ENCODE results near the gene FABP1.

The FABP1 gene

DNA sequence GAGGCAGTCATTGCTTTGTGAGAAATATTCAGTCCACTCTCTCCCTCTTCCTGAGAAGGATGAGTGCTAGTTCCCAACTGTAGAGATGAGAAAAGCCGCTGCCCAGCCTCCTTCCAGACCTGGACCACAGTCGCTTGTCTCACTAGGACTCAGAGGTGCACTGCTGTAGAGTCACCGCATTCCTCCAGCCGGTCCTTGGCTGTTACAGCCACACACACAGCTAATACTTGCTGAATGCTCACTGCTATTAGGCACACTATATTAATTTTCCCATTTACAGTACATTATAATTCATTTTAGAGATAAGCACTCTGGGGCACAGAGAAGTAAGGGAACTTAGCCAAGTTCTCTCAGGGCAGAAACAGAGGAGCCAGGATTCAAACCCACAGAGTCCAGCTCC is 10.0 kb upstream of the FABP1 start:
- DNase-seq (ENCODE audit: low read depth in 2 of 2): no peak

- DNase-seq (ENCODE audit: low read depth in 2 of 2): no peak
Measured at GRCh38 chr2:88136817-88137216, 9.0 kb upstream of the FABP1 start.

- DNase-seq (ENCODE audit: low read depth in 2 of 2): no peak
Measured at GRCh38 chr2:88133875-88134274, 6.0 kb upstream of the FABP1 start.

- no peak for DNase-seq (ENCODE audit: low read depth in 2 of 2)
Measured at GRCh38 chr2:88131999-88132368, 4.1 kb upstream of the FABP1 start.

GRCh38 chr2:88131201-88131998 is 3.5 kb upstream of the FABP1 start:
- DNase-seq (ENCODE audit: low read depth in 2 of 2): no peak

DNA sequence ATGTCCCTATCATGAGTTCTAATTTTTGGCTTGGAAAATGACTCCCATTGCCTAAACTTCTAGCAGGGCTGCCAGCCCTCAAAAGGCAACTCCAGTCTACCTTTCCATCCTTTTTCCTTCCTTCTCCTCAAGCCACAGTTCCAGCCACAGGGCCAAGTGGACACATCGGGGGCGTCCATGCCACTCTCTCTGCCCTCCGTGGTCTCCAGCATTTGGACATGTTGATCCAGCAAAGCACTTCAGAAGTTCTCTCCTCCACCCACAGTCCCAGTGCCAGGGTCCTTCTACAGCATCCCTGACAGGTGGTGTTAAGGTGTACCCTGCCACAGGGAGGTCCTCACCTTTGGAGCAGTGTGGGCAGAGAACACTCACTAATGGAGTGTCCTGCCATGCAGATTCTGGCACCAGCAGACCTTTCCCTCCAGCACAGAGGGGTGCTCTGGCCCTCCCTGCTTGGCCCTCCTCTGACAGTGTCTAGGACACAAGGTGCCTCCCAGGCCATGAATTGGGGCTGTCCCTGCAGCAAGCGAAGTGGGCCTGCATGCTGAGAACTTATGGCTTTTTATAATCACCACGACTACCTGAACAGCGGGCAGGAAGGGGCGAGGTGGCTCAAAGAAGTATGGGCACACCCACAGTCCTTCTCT is 1.6 kb upstream of the FABP1 start:
- DNase-seq (ENCODE audit: low read depth in 2 of 2): no peak

GRCh38 chr2:88128654-88129312 is 921 bp upstream of the FABP1 start:
- DNase-seq (ENCODE audit: low read depth in 2 of 2): no peak

- no peak for DNase-seq (ENCODE audit: low read depth in 2 of 2)
Measured at GRCh38 chr2:88127638-88127887, 299 bp downstream of the FABP1 start.

DNA sequence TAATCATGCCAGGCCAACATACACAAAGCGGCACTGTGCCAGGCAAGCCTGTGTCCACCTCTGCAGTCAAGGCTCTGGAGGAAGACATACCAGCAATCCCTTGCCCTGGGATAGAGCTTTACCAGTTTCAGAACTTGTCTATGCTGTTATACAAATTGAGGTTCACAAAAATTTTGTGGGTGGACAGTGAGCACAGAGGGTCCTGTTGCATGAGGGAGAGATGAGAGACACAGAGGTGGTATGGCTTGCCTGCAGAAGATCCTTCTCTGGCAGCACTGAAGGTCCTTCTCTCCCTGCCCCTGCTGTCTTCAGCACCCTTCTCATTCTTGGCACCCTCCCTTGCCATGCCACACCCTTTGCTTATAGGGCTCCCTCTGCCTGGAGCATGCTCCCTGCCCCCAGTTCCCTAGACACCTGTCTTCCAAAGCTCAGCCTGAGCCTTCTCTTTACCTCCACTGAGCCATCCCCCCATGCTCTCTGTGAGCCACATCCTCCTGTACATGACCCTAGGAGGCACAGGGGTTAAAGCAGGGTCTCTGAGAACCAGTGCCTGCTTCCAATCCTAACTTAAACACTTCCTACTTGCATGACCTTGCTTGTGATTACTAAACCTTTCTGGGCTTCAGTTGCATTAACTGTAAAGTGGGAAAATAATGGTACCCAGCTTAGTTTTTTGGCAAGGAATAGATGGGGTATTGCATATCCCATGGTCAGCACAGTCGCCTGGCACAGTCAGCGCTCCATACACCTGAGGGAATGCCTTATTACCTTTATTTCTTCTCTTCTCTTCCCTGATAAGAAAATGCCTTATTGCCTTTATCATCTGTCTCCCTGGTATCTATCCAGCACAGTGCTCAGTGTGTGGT is 857 bp downstream of the FABP1 start:
- no peak for DNase-seq (ENCODE audit: low read depth in 2 of 2)

- DNase-seq (ENCODE audit: low read depth in 2 of 2): no peak
Measured at GRCh38 chr2:88125924-88126771, 1.7 kb downstream of the FABP1 start.

GRCh38 chr2:88125344-88125923 is 2.4 kb downstream of the FABP1 start:
- no peak for DNase-seq (ENCODE audit: low read depth in 2 of 2)

DNA sequence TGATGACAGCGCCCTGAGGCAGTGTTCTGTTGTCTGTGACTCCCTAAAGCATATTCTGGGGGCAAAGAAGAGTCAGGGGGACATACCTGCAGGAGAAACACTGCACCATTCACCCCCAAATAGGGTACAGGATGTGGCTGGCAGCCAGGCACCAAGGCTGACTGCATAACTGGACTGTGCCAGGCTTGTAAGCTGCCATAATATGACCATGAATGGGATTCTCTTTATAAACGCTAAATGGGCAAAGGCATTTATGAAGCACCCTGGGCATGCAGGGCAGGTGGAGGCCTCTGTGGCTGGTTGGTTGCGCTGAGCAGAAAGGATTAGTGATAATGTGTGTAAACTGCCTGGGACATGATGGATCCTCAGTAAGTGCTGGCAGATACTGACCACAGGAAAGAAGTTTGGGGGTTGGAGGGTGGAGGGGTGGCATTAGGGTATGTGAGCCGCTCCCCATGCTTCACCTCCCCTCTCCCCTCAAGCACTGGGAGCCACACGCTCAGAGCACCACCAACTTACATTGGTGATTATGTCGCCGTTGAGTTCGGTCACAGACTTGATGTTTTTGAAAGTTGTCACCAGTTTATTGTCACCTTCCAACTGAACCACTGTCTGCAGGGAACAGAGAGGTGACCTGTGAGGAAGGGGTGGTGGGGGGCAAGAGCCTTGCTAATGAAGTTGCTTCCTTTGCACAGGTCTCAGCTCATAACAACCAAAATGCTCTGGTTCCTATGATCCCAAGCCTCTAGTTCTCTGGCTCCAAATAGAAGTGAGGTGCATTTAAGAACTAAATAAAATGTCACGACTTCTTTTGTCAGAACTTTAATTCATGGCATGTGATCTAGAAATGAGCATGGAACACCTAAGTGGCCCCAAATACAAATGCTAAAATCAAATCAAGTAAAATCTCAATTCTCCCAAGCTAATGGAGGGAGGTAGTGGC is 3.6 kb downstream of the FABP1 start:
- no peak for DNase-seq (ENCODE audit: low read depth in 2 of 2)

GRCh38 chr2:88123164-88123974 is 4.5 kb downstream of the FABP1 start:
- no peak for DNase-seq (ENCODE audit: low read depth in 2 of 2)

DNA sequence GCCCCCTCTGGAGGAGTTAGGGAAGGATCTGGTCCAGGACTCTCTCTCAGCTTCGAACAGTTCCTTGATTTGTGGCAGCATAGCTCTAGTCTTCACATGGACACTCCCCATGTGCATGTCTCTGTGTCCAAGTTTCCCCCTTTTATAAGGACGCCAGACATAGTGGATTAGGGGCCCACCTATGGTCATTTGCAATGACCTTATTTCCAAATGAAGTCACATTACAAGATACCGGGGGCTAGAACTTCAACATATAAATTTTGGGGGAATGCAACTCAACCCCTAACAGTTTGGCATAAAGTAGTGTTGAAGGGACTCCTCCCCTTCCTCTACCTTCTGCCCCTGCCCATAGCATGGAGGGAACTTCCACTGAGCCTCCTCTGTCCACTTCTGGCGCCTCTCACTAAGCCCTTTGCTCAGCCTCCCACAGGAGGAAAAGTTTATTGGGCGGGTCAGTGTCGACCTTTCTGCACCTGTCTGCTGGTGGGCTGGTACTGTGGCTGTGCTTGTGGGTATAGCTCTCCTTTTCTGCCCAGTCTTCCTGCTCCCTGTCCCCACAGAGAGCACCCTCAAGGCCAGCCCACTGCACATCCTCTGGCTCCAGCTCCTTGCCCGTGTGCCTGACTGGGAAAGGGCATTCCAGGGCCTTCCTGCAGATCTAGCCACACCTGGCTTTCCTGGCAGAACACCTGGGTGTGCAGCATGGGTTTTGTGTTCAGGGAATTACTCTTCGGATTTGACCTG is 5.5 kb downstream of the FABP1 start:
- no peak for DNase-seq (ENCODE audit: low read depth in 2 of 2)

- no peak for DNase-seq (ENCODE audit: low read depth in 2 of 2)
Measured at GRCh38 chr2:88121678-88122077, 6.2 kb downstream of the FABP1 start.

GRCh38 chr2:88117973-88118372 is 9.9 kb downstream of the FABP1 start:
- DNase-seq (ENCODE audit: low read depth in 2 of 2): no peak

DNA sequence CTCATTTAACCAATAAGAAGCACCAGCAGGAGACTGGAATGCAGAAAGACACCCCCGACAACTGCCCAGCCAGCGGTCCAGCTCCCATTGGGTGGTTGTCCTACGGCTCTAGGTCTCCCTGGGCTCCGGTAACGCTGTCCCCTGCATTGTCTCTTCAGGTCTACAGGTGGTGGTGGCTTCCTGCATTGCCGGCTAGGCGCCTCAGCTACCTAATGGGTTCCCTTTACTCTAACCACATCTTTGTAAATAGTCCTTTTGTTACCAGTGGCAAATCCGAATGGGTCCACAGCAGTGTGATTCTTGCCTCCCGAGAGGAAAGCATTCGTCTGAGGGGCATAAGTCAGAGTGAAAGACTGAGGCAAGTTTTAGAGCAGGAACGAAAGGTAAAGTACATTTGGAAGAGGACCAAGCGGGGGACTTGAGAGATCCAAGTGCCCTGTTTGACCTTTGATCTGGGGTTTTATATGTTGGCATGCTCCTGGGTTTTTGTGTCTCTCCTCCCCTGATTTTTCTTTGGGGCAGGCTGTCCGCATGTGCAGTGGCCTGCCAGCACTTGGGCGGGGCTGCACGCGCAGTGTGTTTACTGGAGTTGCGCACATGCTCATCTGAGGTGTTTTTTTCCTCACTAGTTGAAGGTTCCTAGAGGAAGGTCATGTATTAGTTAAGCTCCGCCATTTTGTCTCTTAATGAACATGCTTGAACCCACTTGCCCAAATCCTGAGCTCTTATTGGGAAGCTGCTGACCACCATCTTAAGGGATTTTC is 11.0 kb downstream of the FABP1 start:
- DNase-seq (ENCODE audit: low read depth in 2 of 2): no peak
